ELR (cell line): ENCODE data around the gene ATG9A.

Source experiments
- DNase-seq: peaks from one replicate; pipeline ENCODE4 v3.0.0-alpha.2; 2015; ENCODE audit warnings: low read depth

The ATG9A gene

GRCh38 chr2:219252900-219253752 is 23.7 kb upstream of the ATG9A start, which contains the start of gene TUBA4B:
TSS of gene TUBA4B (plus strand) at chr2:219253243. CDS start at chr2:219253408, 165 bp downstream.
- peak; percentile 56 for DNase-seq

- no peak for DNase-seq
Measured at GRCh38 chr2:219252570-219252899, 23.1 kb upstream of the ATG9A start.

GRCh38 chr2:219252084-219252483 is 22.6 kb upstream of the ATG9A start:
- no peak for DNase-seq

GRCh38 chr2:219251656-219252055 is 22.2 kb upstream of the ATG9A start:
- DNase-seq, result no peak

- no peak for DNase-seq
Measured at GRCh38 chr2:219250049-219250781, 20.8 kb upstream of the ATG9A start.

- DNase-seq, result peak; percentile 63
Measured at GRCh38 chr2:219249203-219249980, 20.0 kb upstream of the ATG9A start.

GRCh38 chr2:219248845-219249202 is 19.4 kb upstream of the ATG9A start:
- no peak for DNase-seq

- no peak for DNase-seq
Measured at GRCh38 chr2:219247678-219248642, 18.5 kb upstream of the ATG9A start.

- DNase-seq, result no peak
Measured at GRCh38 chr2:219246559-219246958, 17.1 kb upstream of the ATG9A start.

GRCh38 chr2:219245899-219246230 is 16.4 kb upstream of the ATG9A start:
- DNase-seq, result peak; percentile 23

- DNase-seq, result peak; percentile 94
Measured at GRCh38 chr2:219245148-219245898, 15.9 kb upstream of the ATG9A start, which contains the start of the genes GLB1L and STK16. TSS of gene GLB1L (minus strand) at chr2:219245444. CDS start at chr2:219243573, 1,871 bp downstream. TSS of gene STK16 (plus strand) at chr2:219245479. CDS start at chr2:219246000, 521 bp downstream.

- DNase-seq, result no peak
Measured at GRCh38 chr2:219244789-219245147, 15.3 kb upstream of the ATG9A start.

GRCh38 chr2:219243291-219243761 is 13.9 kb upstream of the ATG9A start:
- DNase-seq, result no peak

- no peak for DNase-seq
Measured at GRCh38 chr2:219234331-219234730, 4.9 kb upstream of the ATG9A start.

GRCh38 chr2:219230059-219230540 is 664 bp upstream of the ATG9A start:
- DNase-seq, result peak; percentile 74

GRCh38 chr2:219228911-219229304 is 528 bp downstream of the ATG9A start:
- no peak for DNase-seq

- DNase-seq, result peak; percentile 16
Measured at GRCh38 chr2:219228041-219228910, 1.2 kb downstream of the ATG9A start.

- DNase-seq, result no peak
Measured at GRCh38 chr2:219225350-219225749, 4.1 kb downstream of the ATG9A start.
